Gastroesophageal sphincter (tissue), 4 donors: ENCODE data around the gene CROCC2. TPM values are rescaled to one million over a fixed set of nuclear protein-coding genes. Genes with fewer than 3 reads are reported as not detected.
A peak's percentile ranks its signal among the peaks of the same experiment; 100 is the strongest.

Source experiments
- ATAC-seq: fragments of 150-250 bp; one replicate; pipeline ENCODE4 v1.9.1; 2016; ENCODE audit warnings: mild to moderate bottlenecking, moderate library complexity
- H3K27ac ChIP-seq, 4 donors: fragments of 200-600 bp; sonication (generic) in 3 of 4; 1 replicate in 3 of 4; 2 replicates in 1 of 4; pipeline ENCODE4 v1.5.1; 2016 to 2019
- H3K27me3 ChIP-seq: fragments of 200-600 bp; sonication (generic); one replicate; pipeline ENCODE4 v1.5.1; 2019
- H3K36me3 ChIP-seq, 2 donors: fragments of 200-600 bp; sonication (generic); one replicate each; pipeline ENCODE4 v1.5.1; 2019; ENCODE audit warnings: control low read depth in 1 of 2
- H3K4me1 ChIP-seq, 3 donors: fragments of 200-600 bp; sonication (generic); 1 replicate in 2 of 3; 2 replicates in 1 of 3; pipeline ENCODE4 v1.5.1; 2016 to 2019; ENCODE audit warnings: control low read depth in 2 of 3
- H3K4me3 ChIP-seq, 2 donors: fragments of 200-600 bp; sonication (generic); one replicate each; pipeline ENCODE4 v1.5.1; 2019; ENCODE audit warnings: mild to moderate bottlenecking in 1 of 2, moderate library complexity in 1 of 2
- H3K9me3 ChIP-seq, 3 donors: fragments of 200-600 bp; sonication (generic); one replicate each; pipeline ENCODE4 v1.5.1; 2017 to 2019; ENCODE audit warnings: control low read depth in 2 of 3
- CTCF ChIP-seq, 4 experiments: fragments of 200-600 bp in 2 of 4; fragments of 450-650 bp in 2 of 4; sonication (generic) in 1 of 4; IDR thresholded peaks; one replicate each; pipeline ENCODE4 v1.5.1; 2017 to 2019; ENCODE audit warnings: antibody characterized with exemption in 4 of 4, mild to moderate bottlenecking in 2 of 4, moderate library complexity in 2 of 4
- EP300 ChIP-seq: sonication (generic); formaldehyde crosslinking; IDR thresholded peaks from one replicate; pipeline ENCODE4 v1.6.1; 2017; ENCODE audit warnings: antibody characterized with exemption, mild to moderate bottlenecking
- POLR2A ChIP-seq, 2 donors: fragments of 450-650 bp; IDR thresholded peaks; one replicate each; pipeline ENCODE4 v1.6.1; 2017; ENCODE audit warnings: antibody characterized with exemption in 2 of 2, mild to moderate bottlenecking in 2 of 2, moderate library complexity in 1 of 2
- POLR2AphosphoS5 ChIP-seq: sonication (generic); formaldehyde crosslinking; IDR thresholded peaks from one replicate; pipeline ENCODE4 v1.6.1; 2017; ENCODE audit warnings: antibody characterized with exemption
- WGBS, 2 donors: methylation state at CpG; one replicate each; pipeline ENCODE4 v1.1.5; 2018; ENCODE audit warnings: low coverage in 1 of 2; 5-methylcytosine and 5-hydroxymethylcytosine counted together
- total RNA-seq, 4 donors: library from RNA; depleted of rRNA; stranded (reverse); fragments of >200 nt; gene quantifications; one replicate each; pipeline ENCODE4 v1.1.0, GENCODE V29; 2016

CROCC2 gene
- total RNA-seq, 4 donors from 2014 or later = not detected

- Histone ChIP-seq H3K36me3 (no peaks in the 10 kb centered on the region), H3K9me3 (peaks cover 0 to 5% (median 0%) of the 10 kb centered on the region in 3 donors), H3K4me3 (no peak overlapping the region), H3K27me3 (peaks cover 48% of the 10 kb centered on the region), H3K27ac (no peak overlapping the region), H3K4me1 (peaks cover 0 to 15% (median 9%) of the 10 kb centered on the region in 3 donors)
- TF ChIP-seq POLR2AphosphoS5 (no peak), POLR2A (IDR thresholded peaks at IDR 0.05) (no peak), CTCF (IDR thresholded peaks at IDR 0.05) (no peak), EP300 (no peak)
- no peak for ATAC-seq
- WGBS, 2 donors = 40% methylated on average over 1 of the region's 8 CpGs; no CpG with 5 or more reads in 1 of the 2 donors
Measured at GRCh38 chr2:240982821-240983281, 76.7 kb downstream of the CROCC2 start.

GRCh38 chr2:240983361-240983995 lies 77.3 kb downstream of the CROCC2 start:
- Histone ChIP-seq H3K9me3 (peaks cover 0 to 11% (median 0%) of the 10 kb centered on the region in 3 donors), H3K4me1 (peaks cover 0 to 19% (median 9%) of the 10 kb centered on the region in 3 donors), H3K36me3 (no peaks in the 10 kb centered on the region), H3K27me3 (peaks cover 48% of the 10 kb centered on the region), H3K27ac (no peak overlapping the region), H3K4me3 (no peak overlapping the region)
- WGBS, 2 donors = 0 to 23% methylated on average over 1 to 4 of the region's 45 CpGs
- TF ChIP-seq EP300 (no peak), POLR2A (IDR thresholded peaks at IDR 0.05) (no peak), POLR2AphosphoS5 (no peak), CTCF (IDR thresholded peaks at IDR 0.05) (peak in 3 of 4 experiments; percentile 32 to 56 (median 34))
- no peak for ATAC-seq

GRCh38 chr2:240983996-240984498 lies 77.9 kb downstream of the CROCC2 start:
- Histone ChIP-seq H3K36me3 (no peaks in the 10 kb centered on the region), H3K4me1 (peaks cover 0 to 19% (median 9%) of the 10 kb centered on the region in 3 donors), H3K27me3 (peaks cover 48% of the 10 kb centered on the region), H3K27ac (no peak overlapping the region), H3K9me3 (peaks cover 0 to 13% (median 0%) of the 10 kb centered on the region in 3 donors), H3K4me3 (no peak overlapping the region)
- no peak for ATAC-seq
- WGBS, 2 donors = 20 to 30% methylated on average over 2 of the region's 18 CpGs
- TF ChIP-seq POLR2A (IDR thresholded peaks at IDR 0.05) (no peak), POLR2AphosphoS5 (no peak)

- ATAC-seq = no peak
- 0 to 69% methylated on average over 1 to 2 of the region's 20 CpGs for WGBS, 2 donors
- no peaks in the 10 kb centered on the region for H3K36me3 ChIP-seq
- TF ChIP-seq EP300 (no peak), POLR2AphosphoS5 (no peak), CTCF (IDR thresholded peaks at IDR 0.05) (no peak), POLR2A (IDR thresholded peaks at IDR 0.05) (no peak)
- peaks cover 48% of the 10 kb centered on the region for H3K27me3 ChIP-seq
- peaks cover 0 to 13% (median 0%) of the 10 kb centered on the region in 3 donors for H3K9me3 ChIP-seq
- peak overlapping the region in 1 of 4 donors; percentile 42 for H3K27ac ChIP-seq
- peaks cover 0 to 29% (median 9%) of the 10 kb centered on the region in 3 donors for H3K4me1 ChIP-seq
- H3K4me3 ChIP-seq = no peak overlapping the region
Measured at GRCh38 chr2:240985881-240986786, 80.0 kb downstream of the CROCC2 start.

GRCh38 chr2:240986787-240987411 lies 80.8 kb downstream of the CROCC2 start:
- Histone ChIP-seq H3K27ac (peak overlapping the region in 1 of 4 donors; percentile 42), H3K4me3 (no peak overlapping the region), H3K9me3 (peaks cover 0 to 13% (median 0%) of the 10 kb centered on the region in 3 donors)

More at GRCh38 chr2:240986787-240987411, 80.8 kb downstream of the CROCC2 start:
- Histone ChIP-seq H3K36me3 (no peaks in the 10 kb centered on the region), H3K27me3 (peaks cover 42% of the 10 kb centered on the region), H3K4me1 (peaks cover 0 to 37% (median 13%) of the 10 kb centered on the region in 3 donors)
- peak; percentile 54 for ATAC-seq
- 20 to 42% methylated on average over 1 to 3 of the region's 11 CpGs for WGBS, 2 donors
- TF ChIP-seq POLR2AphosphoS5 (no peak), POLR2A (IDR thresholded peaks at IDR 0.05) (no peak), EP300 (no peak), CTCF (IDR thresholded peaks at IDR 0.05) (no peak)
